GM23248 (cell line): ENCODE data around the gene TRAM2. TPM values are rescaled to one million over a fixed set of nuclear protein-coding genes. Genes with fewer than 3 reads are reported as not detected.
A peak's percentile ranks its signal among the peaks of the same experiment; 100 is the strongest.

Experiments
- DNase-seq: peaks from one replicate; pipeline ENCODE4 v3.0.0-alpha.2; 2015
- H2AFZ ChIP-seq: fragments of 200-600 bp; sonication (generic); 2 replicates; pipeline ENCODE4 v1.6.1; 2016; ENCODE audit warnings: antibody characterized with exemption
- H3F3A ChIP-seq: fragments of 200-600 bp; sonication (generic); 2 replicates; pipeline ENCODE4 v1.6.1; 2016; ENCODE audit warnings: mild to moderate bottlenecking, antibody characterized with exemption, mixed run types; ENCODE audit not compliant: insufficient read depth
- H3K27ac ChIP-seq: fragments of 200-600 bp; sonication (generic); 2 replicates; pipeline ENCODE4 v1.5.1; 2016; ENCODE audit warnings: mild to moderate bottlenecking
- H3K27me3 ChIP-seq: fragments of 200-600 bp; sonication (generic); replicated peaks from 2 replicates; pipeline ENCODE4 v1.6.1; 2016; ENCODE audit warnings: mild to moderate bottlenecking; ENCODE audit not compliant: insufficient read depth
- H3K36me3 ChIP-seq: fragments of 200-600 bp; sonication (generic); 2 replicates; pipeline ENCODE4 v1.6.1; 2016; ENCODE audit warnings: low read depth, mild to moderate bottlenecking
- H3K4me1 ChIP-seq: fragments of 200-600 bp; sonication (generic); 2 replicates; pipeline ENCODE4 v1.6.1; 2016; ENCODE audit warnings: mild to moderate bottlenecking; ENCODE audit not compliant: insufficient read depth
- H3K4me2 ChIP-seq: fragments of 200-600 bp; sonication (generic); one replicate; pipeline ENCODE4 v1.6.1; 2016; ENCODE audit warnings: mild to moderate bottlenecking; ENCODE audit not compliant: unreplicated experiment
- H3K4me3 ChIP-seq: fragments of 200-600 bp; sonication (generic); 2 replicates; pipeline ENCODE4 v1.5.1; 2016; ENCODE audit warnings: mild to moderate bottlenecking
- H3K79me2 ChIP-seq: fragments of 200-600 bp; sonication (generic); 2 replicates; pipeline ENCODE4 v1.6.1; 2016; ENCODE audit warnings: mild to moderate bottlenecking; ENCODE audit not compliant: insufficient read depth
- H3K9ac ChIP-seq: fragments of 200-600 bp; sonication (generic); 2 replicates; pipeline ENCODE4 v1.6.1; 2016; ENCODE audit warnings: mild to moderate bottlenecking
- H3K9me2 ChIP-seq: fragments of 200-600 bp; sonication (generic); 2 replicates; pipeline ENCODE4 v1.6.1; 2016; ENCODE audit warnings: mixed run types, mild to moderate bottlenecking, moderate library complexity; ENCODE audit not compliant: insufficient read depth
- H3K9me3 ChIP-seq: fragments of 200-600 bp; sonication (generic); one replicate; pipeline ENCODE4 v1.6.1; 2017; ENCODE audit warnings: low read depth
- H4K20me1 ChIP-seq: fragments of 200-600 bp; sonication (generic); 2 replicates; pipeline ENCODE4 v1.6.0; 2016; ENCODE audit not compliant: insufficient read depth
- EZH2 ChIP-seq: fragments of 200-600 bp; sonication (generic); IDR thresholded peaks from 2 replicates; pipeline ENCODE4 v1.6.1; 2018; ENCODE audit warnings: antibody characterized with exemption, mild to moderate bottlenecking; ENCODE audit not compliant: insufficient read depth, poor library complexity, severe bottlenecking
- EZH2phosphoT487 ChIP-seq: fragments of 200-600 bp; sonication (generic); IDR thresholded peaks from 2 replicates; pipeline ENCODE4 v1.6.1; 2018; ENCODE audit warnings: antibody characterized with exemption, moderate library complexity, mild to moderate bottlenecking, low read depth; ENCODE audit not compliant: insufficient read depth
- WGBS, 2 experiments: methylation state at CpG; one replicate each; pipeline ENCODE4 v1.1.6; 2015 to 2017; ENCODE audit warnings: low lambda C conversion rate in 2 of 2, low coverage in 1 of 2; ENCODE audit errors: missing lambda C conversion rate in 2 of 2; 5-methylcytosine and 5-hydroxymethylcytosine counted together
- in situ Hi-C: fragments of 300-500 bp; cut with MboI; formaldehyde crosslinking; loops from 2 replicates; pipeline ENCODE4 v1.15.0; 2020
- polyA plus RNA-seq: library from polyadenylated mRNA; unstranded; fragments of >200 nt; fragmentation: Nextera tagmentation; extraction: Ambion mirVana; gene quantifications from 2 replicates; pipeline ENCODE4 v1.2.1, GENCODE V29; 2016
- total RNA-seq: library from RNA; depleted of rRNA; stranded (reverse); fragments of >200 nt; shearing (Covaris generic); gene quantifications from 2 replicates; pipeline ENCODE4 v1.2.3, GENCODE V29; 2014

TRAM2 gene
- total and polyA plus RNA-seq, 2 experiments from 2014 or later, result 141 to 174 TPM

DNA sequence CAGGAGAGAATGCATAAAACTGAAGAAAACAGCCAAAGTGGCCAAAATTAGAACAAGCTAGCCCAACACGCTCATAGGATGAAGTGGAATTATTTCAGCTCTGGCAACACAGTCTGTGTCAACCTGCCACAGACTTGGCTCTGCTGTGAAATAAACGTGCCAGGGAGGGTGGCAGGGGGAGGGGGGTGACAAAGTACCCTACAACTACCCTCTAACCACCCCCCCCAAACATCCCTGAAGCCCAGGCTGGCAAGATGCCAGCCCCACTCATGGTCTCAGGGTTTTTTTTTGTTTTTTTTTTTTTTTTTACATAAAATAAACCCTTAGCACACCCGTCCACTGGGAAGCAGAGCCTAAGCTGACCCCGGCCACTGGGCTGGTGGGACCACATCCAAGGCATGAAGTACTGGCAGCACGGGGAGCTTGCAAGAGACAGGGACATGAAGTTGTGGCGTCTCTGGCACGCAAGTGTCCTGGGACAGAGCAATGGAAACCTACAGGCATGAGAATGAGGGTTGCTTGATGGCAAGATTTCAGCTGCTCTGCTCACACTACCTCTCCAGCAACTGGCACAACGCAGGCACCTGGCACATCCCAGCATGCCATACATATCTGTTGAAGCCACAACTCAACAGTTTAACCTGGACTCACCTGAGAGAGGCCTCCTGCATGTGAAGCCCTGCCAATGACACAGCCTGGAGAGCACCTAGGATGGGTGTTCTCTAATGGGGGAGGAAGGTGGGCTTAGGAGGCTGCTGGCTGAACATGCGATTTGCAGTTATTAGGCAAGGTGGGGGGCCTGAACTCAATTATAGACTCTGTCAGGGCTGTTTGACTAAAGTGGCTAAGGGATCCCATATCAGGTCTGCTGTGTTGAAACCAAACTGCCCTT lies 76.4 kb downstream of the TRAM2 start:
- 69 to 75% methylated on average over 9 of the region's 9 CpGs for WGBS, 2 experiments
- no peak for DNase-seq
- H3K36me3 ChIP-seq, result peaks cover 62% of the 10 kb centered on the region

DNA sequence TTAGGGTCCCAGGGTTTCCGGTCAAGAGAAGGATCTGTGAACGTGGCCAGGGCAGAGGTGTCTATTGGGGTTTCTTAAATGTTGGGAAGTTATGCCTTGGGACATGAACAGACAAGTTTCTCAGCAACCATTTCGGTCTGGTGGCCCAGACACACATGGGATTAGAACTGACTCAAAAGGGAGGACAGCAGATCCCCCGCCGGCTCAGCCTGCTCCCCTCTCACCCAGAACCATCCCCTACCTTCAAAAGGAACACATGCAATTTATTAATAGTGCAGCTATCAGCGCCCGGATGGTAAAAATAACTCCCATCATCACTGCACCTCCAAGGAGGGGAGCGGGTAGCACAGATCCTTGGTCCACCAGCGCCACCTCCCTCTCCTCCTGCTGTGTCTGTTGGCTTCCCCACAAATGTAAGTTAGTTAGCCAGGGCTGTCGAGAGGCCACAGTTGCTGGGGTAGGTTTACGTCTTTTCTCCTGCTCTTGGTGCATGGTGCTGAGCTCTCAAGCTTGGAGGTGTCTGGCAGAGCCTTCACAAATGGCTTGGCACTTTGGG lies 77.1 kb downstream of the TRAM2 start:
- Histone ChIP-seq H3K79me2 (peaks cover 55% of the 10 kb centered on the region; the same call in 1 of the 2 replicates), H3K4me1 (peaks cover 41% of the 10 kb centered on the region), H3K36me3 (peaks cover 60% of the 10 kb centered on the region), H3K9ac (peak overlapping the region; percentile 19; the same call in 1 of the 2 replicates), H2AFZ (no peak overlapping the region), H3K9me2 (no peaks in the 10 kb centered on the region), H3K9me3 (no peaks in the 10 kb centered on the region), H4K20me1 (no peaks in the 10 kb centered on the region), H3K4me2 (peak overlapping the region; percentile 8), H3K27ac (peak overlapping the region; percentile 52), H3K4me3 (no peak overlapping the region), H3F3A (peaks cover 93% of the 10 kb centered on the region), H3K27me3 (no peaks in the 10 kb centered on the region)
- TF ChIP-seq EZH2 (no peak), EZH2phosphoT487 (no peak)
- WGBS, 2 experiments, result 87% methylated on average over 11 of the region's 11 CpGs
- DNase-seq, result no peak
- in situ Hi-C loops, result no loop called here

More for the DNA sequence above, 76.4 kb downstream of the TRAM2 start:
- Histone ChIP-seq H3F3A (peaks cover 93% of the 10 kb centered on the region), H4K20me1 (no peaks in the 10 kb centered on the region), H3K79me2 (peaks cover 55% of the 10 kb centered on the region; the same call in 1 of the 2 replicates), H3K9me3 (no peaks in the 10 kb centered on the region), H3K9me2 (no peaks in the 10 kb centered on the region), H3K4me1 (peaks cover 48% of the 10 kb centered on the region), H3K4me3 (no peak overlapping the region), H3K9ac (no peak overlapping the region), H3K27me3 (no peaks in the 10 kb centered on the region), H3K27ac (peak overlapping the region; percentile 52), H3K4me2 (no peak overlapping the region), H2AFZ (no peak overlapping the region)
- TF ChIP-seq EZH2phosphoT487 (no peak), EZH2 (no peak)
- in situ Hi-C loops, result no loop called here

DNA sequence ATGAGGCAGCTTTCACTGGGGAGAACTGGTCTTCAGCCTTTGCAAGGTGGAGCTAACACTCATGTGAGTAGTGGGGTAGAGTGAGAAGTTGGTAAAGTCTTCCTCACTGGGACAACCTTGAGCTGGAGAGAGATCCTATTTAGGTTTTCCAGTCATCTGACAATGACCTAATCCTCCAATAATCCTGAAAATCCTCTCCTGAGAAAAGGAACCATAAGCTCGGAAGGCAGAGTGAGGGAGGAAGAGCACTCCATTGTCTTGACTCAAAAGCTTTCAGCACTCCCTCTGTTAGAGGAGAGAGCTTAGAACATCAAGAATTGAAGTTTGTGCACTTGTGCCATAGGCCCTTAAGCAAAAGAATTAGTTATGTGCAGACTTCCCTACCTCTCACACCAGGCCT lies 77.8 kb downstream of the TRAM2 start:
- Histone ChIP-seq H3K9me2 (no peaks in the 10 kb centered on the region), H3K9ac (peak overlapping the region; percentile 19; the same call in 1 of the 2 replicates), H3K9me3 (no peaks in the 10 kb centered on the region), H3K4me3 (no peak overlapping the region), H3K4me1 (peaks cover 34% of the 10 kb centered on the region), H3F3A (peaks cover 98% of the 10 kb centered on the region), H2AFZ (no peak overlapping the region), H3K36me3 (peaks cover 60% of the 10 kb centered on the region), H3K79me2 (peaks cover 55% of the 10 kb centered on the region; the same call in 1 of the 2 replicates), H3K4me2 (peak overlapping the region; percentile 8), H4K20me1 (no peaks in the 10 kb centered on the region), H3K27me3 (no peaks in the 10 kb centered on the region), H3K27ac (peak overlapping the region; percentile 52)
- in situ Hi-C loops, result no loop called here
- WGBS, 2 experiments, result 10 to 15% methylated on average over 1 of the region's 1 CpG
- DNase-seq, result peak; percentile 72
- TF ChIP-seq EZH2 (no peak), EZH2phosphoT487 (no peak)

DNA sequence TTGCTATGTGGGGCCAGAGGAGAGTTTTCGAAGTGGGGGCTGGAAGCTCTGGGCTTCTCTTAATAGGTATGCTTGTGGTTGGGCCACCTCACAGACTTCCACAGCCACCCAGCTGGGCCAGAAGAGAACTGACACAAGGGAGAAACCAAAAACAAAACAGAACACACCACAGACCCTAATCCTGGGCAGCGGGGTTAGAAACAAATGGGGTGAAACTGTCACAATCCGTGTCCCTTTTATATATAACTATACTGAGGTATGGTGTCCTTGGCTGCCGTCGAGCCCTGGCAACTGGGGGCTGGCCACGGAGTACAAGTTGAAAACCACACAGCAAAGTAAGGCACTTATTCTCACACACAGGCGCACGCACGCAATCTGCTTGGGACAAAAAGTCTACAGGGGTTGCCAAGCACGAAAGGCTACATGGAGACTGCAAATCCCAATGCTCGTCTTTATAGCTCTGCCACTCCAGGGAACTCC lies 78.3 kb downstream of the TRAM2 start:
- H2AFZ ChIP-seq, result no peak overlapping the region
- H3K9ac ChIP-seq, result peak overlapping the region; percentile 19; the same call in 1 of the 2 replicates
- no peaks in the 10 kb centered on the region for H3K27me3 ChIP-seq
- H3K4me1 ChIP-seq, result peaks cover 30% of the 10 kb centered on the region
- H3K9me3 ChIP-seq, result no peaks in the 10 kb centered on the region
- peak overlapping the region; percentile 8 for H3K4me2 ChIP-seq
- no peak for DNase-seq
- H3K36me3 ChIP-seq, result peaks cover 59% of the 10 kb centered on the region
- 94 to 96% methylated on average over 11 of the region's 11 CpGs for WGBS, 2 experiments
- in situ Hi-C loops, result no loop called here
- H3F3A ChIP-seq, result peaks cover 99% of the 10 kb centered on the region
- H3K4me3 ChIP-seq, result no peak overlapping the region
- H3K79me2 ChIP-seq, result peaks cover 55% of the 10 kb centered on the region; the same call in 1 of the 2 replicates
- H3K27ac ChIP-seq, result peak overlapping the region; percentile 52
- H4K20me1 ChIP-seq, result no peaks in the 10 kb centered on the region
- no peaks in the 10 kb centered on the region for H3K9me2 ChIP-seq
- TF ChIP-seq EZH2, result no peak
